Endothelial cell (in vitro differentiated cells): ENCODE measurements around the gene CERS2. TPM values are rescaled to one million over a fixed set of nuclear protein-coding genes. Genes with fewer than 3 reads are reported as not detected.
A peak's percentile ranks its signal among the peaks of the same experiment; 100 is the strongest.

Source experiments
- DNase-seq: peaks from one replicate; pipeline ENCODE4 v3.0.0; 2021; ENCODE audit warnings: low spot score
- H3K27ac Mint-ChIP-seq: one replicate; pipeline ENCODE4 v1.8.0; 2021; ENCODE audit warnings: mixed read lengths, inconsistent platforms; ENCODE audit not compliant: unreplicated experiment
- H3K27me3 Mint-ChIP-seq: one replicate; pipeline ENCODE4 v1.8.0; 2021; ENCODE audit warnings: mild to moderate bottlenecking, moderate library complexity, mixed read lengths, inconsistent platforms; ENCODE audit not compliant: unreplicated experiment
- H3K36me3 Mint-ChIP-seq: one replicate; pipeline ENCODE4 v1.8.0; 2021; ENCODE audit warnings: mild to moderate bottlenecking, low read depth, mixed read lengths, inconsistent platforms; ENCODE audit not compliant: unreplicated experiment
- H3K4me1 Mint-ChIP-seq: one replicate; pipeline ENCODE4 v1.8.0; 2021; ENCODE audit warnings: mild to moderate bottlenecking, mixed read lengths, inconsistent platforms; ENCODE audit not compliant: unreplicated experiment
- H3K4me3 Mint-ChIP-seq: one replicate; pipeline ENCODE4 v1.8.0; 2021; ENCODE audit warnings: mild to moderate bottlenecking, mixed read lengths, inconsistent platforms; ENCODE audit not compliant: unreplicated experiment
- H3K9me3 Mint-ChIP-seq: one replicate; pipeline ENCODE4 v1.8.0; 2021; ENCODE audit warnings: mixed read lengths, inconsistent platforms; ENCODE audit not compliant: unreplicated experiment
- total RNA-seq: library from RNA; stranded (reverse); fragmentation: NEBNext Ultra II Directional; extraction: Animal tissue kit (Norgen Biotek cat#: 25700); gene quantifications from one replicate; pipeline ENCODE4 v1.2.1, GENCODE V29; 2021; ENCODE audit not compliant: unreplicated experiment
- TF ChIP-seq, protein P1 (sequence below): fragments of 200-600 bp; sonication (generic); IDR thresholded peaks from one replicate; pipeline ENCODE4 v1.5.0; 2021; ENCODE audit warnings: antibody characterized with exemption; ENCODE audit not compliant: unreplicated experiment

CERS2 gene
- total RNA-seq, 1 donor from 2014 or later = 186 TPM

DNA sequence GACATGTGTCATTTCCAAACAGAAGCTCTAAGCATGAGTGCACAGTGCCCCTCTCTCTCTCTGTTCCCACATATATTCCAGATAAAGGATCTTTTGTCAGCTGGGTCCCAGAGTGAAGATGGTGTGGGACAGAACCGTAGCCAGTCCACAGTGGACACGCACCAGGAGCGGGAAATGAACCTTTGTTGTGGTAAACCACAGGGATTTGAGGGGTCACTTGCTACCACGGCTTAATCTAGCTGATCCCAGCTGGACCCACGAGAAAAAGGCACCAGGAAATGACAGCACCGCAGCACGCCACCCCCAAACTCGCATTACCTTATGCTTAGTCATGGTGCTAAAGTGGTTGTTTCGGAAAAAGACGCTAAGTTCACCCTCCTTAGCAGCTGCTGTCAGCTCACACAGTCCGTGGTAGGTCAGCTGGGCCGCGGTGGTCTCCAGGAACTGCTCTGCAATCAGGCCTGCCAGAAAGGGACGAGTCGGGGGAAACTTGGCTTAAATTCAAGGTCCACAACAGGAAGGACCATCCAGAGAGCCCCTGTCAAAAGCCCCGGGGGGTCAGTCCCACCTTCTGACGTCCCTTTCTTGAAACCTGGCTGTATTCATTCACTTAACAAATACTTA lies 24.5 kb upstream of the CERS2 start:
- Mint-ChIP-seq H3K9me3 (no peaks in the 10 kb centered on the region), H3K27me3 (peaks cover 2% of the 10 kb centered on the region), H3K36me3 (peaks cover 14% of the 10 kb centered on the region), H3K27ac (no peak overlapping the region), H3K4me1 (peaks cover 24% of the 10 kb centered on the region), H3K4me3 (no peak overlapping the region)
- TF ChIP-seq, protein P1, sequence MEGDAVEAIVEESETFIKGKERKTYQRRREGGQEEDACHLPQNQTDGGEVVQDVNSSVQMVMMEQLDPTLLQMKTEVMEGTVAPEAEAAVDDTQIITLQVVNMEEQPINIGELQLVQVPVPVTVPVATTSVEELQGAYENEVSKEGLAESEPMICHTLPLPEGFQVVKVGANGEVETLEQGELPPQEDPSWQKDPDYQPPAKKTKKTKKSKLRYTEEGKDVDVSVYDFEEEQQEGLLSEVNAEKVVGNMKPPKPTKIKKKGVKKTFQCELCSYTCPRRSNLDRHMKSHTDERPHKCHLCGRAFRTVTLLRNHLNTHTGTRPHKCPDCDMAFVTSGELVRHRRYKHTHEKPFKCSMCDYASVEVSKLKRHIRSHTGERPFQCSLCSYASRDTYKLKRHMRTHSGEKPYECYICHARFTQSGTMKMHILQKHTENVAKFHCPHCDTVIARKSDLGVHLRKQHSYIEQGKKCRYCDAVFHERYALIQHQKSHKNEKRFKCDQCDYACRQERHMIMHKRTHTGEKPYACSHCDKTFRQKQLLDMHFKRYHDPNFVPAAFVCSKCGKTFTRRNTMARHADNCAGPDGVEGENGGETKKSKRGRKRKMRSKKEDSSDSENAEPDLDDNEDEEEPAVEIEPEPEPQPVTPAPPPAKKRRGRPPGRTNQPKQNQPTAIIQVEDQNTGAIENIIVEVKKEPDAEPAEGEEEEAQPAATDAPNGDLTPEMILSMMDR = no peak
- DNase-seq = no peak

DNA sequence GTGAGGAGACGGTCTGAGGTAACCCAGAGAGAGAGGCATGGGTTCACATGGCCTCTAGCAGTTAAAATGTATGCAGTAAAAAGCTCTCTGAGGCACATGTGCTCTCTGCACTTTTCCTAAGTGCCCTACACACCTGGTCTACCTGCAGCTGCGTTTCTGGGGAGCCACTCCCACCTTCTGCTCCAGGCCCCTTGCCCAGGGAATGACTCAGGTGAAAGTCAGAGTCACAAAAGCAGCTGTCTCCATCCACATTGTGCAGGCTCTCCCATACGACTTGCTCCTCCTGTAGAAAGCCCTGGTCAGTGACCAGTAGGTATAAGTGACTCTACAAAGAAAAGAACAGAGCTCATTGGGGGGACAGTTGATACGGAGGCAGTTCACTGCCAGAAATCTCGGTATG lies 23.3 kb upstream of the CERS2 start:
- DNase-seq = no peak
- Mint-ChIP-seq H3K27ac (no peak overlapping the region), H3K9me3 (no peaks in the 10 kb centered on the region), H3K36me3 (peaks cover 14% of the 10 kb centered on the region), H3K27me3 (peaks cover 2% of the 10 kb centered on the region), H3K4me3 (no peak overlapping the region), H3K4me1 (peaks cover 21% of the 10 kb centered on the region)
- TF ChIP-seq, protein P1 = no peak

DNA sequence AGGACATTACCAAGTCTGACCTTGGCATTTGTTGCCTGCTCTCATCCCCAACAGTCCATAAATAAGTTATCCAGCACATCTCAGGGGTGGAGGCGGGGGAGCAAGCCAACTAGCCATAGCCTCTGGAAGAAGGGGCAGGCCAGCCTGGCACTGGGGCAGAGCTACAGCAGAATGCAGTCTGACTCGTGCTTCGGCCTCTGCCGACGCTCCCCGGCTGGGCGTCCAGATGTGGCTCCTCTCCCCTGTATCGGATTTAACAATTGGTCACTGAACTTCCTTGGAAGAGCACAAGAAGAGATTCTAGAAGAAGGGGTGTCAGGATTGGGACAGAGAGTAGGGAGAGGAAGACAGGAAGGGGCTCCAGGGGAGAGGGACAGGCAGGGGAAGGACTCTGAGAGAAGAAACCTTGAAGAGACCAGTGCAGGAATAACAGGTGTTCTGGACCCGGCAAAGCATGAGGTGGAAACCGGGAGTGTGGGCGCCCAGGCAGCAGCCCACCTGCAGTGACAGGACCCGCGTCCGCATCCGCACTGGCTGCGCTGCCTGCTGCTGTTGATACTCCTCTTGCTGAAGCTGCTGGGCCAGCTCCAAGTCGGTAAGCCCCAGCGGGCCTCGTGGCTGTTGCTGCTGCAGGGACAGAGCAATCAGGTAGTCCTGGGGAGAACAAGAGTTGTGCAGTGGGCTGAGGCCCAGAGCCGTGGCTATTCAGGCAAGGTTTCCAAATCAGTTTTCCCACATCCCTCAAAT lies 22.7 kb upstream of the CERS2 start:
- H3K4me1 Mint-ChIP-seq = peaks cover 15% of the 10 kb centered on the region
- no peak overlapping the region for H3K4me3 Mint-ChIP-seq
- TF ChIP-seq, protein P1 = no peak
- no peak overlapping the region for H3K27ac Mint-ChIP-seq
- peaks cover 14% of the 10 kb centered on the region for H3K36me3 Mint-ChIP-seq
- no peak for DNase-seq
- H3K27me3 Mint-ChIP-seq = peaks cover 2% of the 10 kb centered on the region
- H3K9me3 Mint-ChIP-seq = no peaks in the 10 kb centered on the region

DNA sequence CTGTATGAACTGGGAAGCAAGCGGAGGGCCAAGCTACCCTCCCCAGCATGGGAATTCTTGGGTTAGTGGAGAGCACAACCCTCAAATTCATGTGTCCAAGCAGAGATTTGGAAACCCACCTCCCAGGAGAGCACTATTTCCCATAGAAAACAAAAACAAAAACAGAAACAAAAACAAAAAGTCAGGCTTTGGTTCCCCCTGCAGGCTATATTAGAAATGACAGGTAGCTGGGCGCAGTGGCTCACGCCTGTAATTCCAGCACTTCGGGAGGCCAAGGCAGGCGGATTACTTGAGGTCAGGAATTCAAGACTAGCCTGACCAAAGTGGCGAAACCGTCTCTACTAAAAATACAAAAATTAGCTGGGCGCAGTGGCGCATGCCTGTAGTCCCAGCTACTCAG lies 21.3 kb upstream of the CERS2 start:
- TF ChIP-seq, protein P1 = peak; percentile 94
- Mint-ChIP-seq H3K36me3 (peaks cover 8% of the 10 kb centered on the region), H3K27me3 (peaks cover 2% of the 10 kb centered on the region), H3K4me3 (no peak overlapping the region), H3K27ac (peak overlapping the region; percentile 70), H3K9me3 (no peaks in the 10 kb centered on the region), H3K4me1 (peaks cover 5% of the 10 kb centered on the region)
- DNase-seq = peak; percentile 45

DNA sequence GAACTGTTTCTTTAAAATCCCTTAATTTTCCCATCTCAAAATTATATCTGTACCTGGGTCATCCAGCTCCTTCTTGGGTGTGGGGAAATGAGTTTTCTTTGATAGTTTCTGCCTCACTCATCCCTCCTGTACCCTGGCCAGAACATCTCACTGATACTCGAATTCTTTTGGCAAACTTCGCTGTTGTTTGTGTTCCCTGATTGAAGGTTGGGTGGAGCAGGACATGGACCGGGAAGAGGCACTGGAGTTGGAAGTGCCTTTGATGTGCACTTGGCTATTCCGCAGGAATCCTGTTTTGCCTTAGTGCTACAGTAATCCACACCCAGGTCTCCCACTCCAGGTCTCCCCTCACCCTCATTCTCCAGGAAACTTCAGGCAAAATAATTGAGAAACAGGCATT lies 20.8 kb upstream of the CERS2 start:
- Mint-ChIP-seq H3K4me1 (peaks cover 4% of the 10 kb centered on the region), H3K36me3 (peaks cover 6% of the 10 kb centered on the region), H3K27ac (peak overlapping the region; percentile 70), H3K4me3 (no peak overlapping the region), H3K27me3 (no peaks in the 10 kb centered on the region), H3K9me3 (no peaks in the 10 kb centered on the region)
- TF ChIP-seq, protein P1 = no peak
- no peak for DNase-seq
